DOHH2 (cell line): ENCODE data around the gene GRWD1.

Experiments
- H3F3A ChIP-seq: fragments of 200-600 bp; sonication (generic), shearing (Covaris generic); 2 replicates; pipeline ENCODE4 v1.6.0; 2016; ENCODE audit warnings: antibody characterized with exemption, mild to moderate bottlenecking; ENCODE audit not compliant: control insufficient read depth, insufficient read depth
- H3K27ac ChIP-seq: fragments of 200-600 bp; sonication (generic); 2 replicates; pipeline ENCODE4 v1.5.1; 2014; ENCODE audit warnings: low read depth, mild to moderate bottlenecking, low read length, moderate library complexity
- H3K27me3 ChIP-seq: fragments of 200-600 bp; sonication (generic); 2 replicates; pipeline ENCODE4 v1.6.1; 2014; ENCODE audit warnings: mild to moderate bottlenecking, low read length, mixed read lengths; ENCODE audit not compliant: control insufficient read depth
- H3K36me3 ChIP-seq: fragments of 200-600 bp; sonication (generic); 2 replicates; pipeline ENCODE4 v1.6.1; 2014; ENCODE audit warnings: mild to moderate bottlenecking, low read length, moderate library complexity, mixed read lengths; ENCODE audit not compliant: control insufficient read depth
- H3K4me1 ChIP-seq: fragments of 200-600 bp; sonication (generic); 2 replicates; pipeline ENCODE4 v1.6.1; 2014; ENCODE audit warnings: mild to moderate bottlenecking, low read length, mixed read lengths; ENCODE audit not compliant: control insufficient read depth
- H3K4me2 ChIP-seq: fragments of 200-600 bp; sonication (generic); 2 replicates; pipeline ENCODE4 v1.6.0; 2014; ENCODE audit warnings: mild to moderate bottlenecking, low read length, moderate library complexity
- H3K4me3 ChIP-seq: fragments of 200-600 bp; sonication (generic); 2 replicates; pipeline ENCODE4 v1.5.1; 2014; ENCODE audit warnings: mild to moderate bottlenecking, low read length, mixed read lengths
- H3K79me2 ChIP-seq: fragments of 200-600 bp; sonication (generic); 2 replicates; pipeline ENCODE4 v1.6.1; 2014; ENCODE audit warnings: mild to moderate bottlenecking, low read length, mixed read lengths; ENCODE audit not compliant: control insufficient read depth
- H3K9me2 ChIP-seq: fragments of 200-600 bp; sonication (generic); replicated peaks from 2 replicates; pipeline ENCODE4 v1.6.1; 2014; ENCODE audit warnings: mild to moderate bottlenecking, low read length, mixed read lengths; ENCODE audit not compliant: control insufficient read depth
- H3K9me3 ChIP-seq: fragments of 200-600 bp; sonication (generic); 2 replicates; pipeline ENCODE4 v1.6.1; 2014; ENCODE audit warnings: antibody characterized with exemption, low read length, mixed read lengths; ENCODE audit not compliant: control insufficient read depth, insufficient read depth
- H4K20me1 ChIP-seq: fragments of 200-600 bp; sonication (generic); 2 replicates; pipeline ENCODE4 v1.6.0; 2014; ENCODE audit warnings: low read depth, mild to moderate bottlenecking, antibody characterized with exemption, low read length, moderate library complexity; ENCODE audit not compliant: control insufficient read depth, insufficient read depth
- EZH2phosphoT487 ChIP-seq: fragments of 200-600 bp; sonication (generic); IDR thresholded peaks from 2 replicates; pipeline ENCODE4 v1.6.1; 2017; ENCODE audit warnings: borderline replicate concordance, mild to moderate bottlenecking, antibody characterized with exemption, low read length, moderate library complexity, mixed read lengths
- TF ChIP-seq, protein P1 (sequence below): fragments of 200-600 bp; sonication (generic); IDR thresholded peaks from one replicate; pipeline ENCODE4 v1.5.1; 2014; ENCODE audit warnings: antibody characterized with exemption, mild to moderate bottlenecking, low read depth, low read length; ENCODE audit not compliant: poor library complexity, severe bottlenecking

Gene GRWD1

DNA sequence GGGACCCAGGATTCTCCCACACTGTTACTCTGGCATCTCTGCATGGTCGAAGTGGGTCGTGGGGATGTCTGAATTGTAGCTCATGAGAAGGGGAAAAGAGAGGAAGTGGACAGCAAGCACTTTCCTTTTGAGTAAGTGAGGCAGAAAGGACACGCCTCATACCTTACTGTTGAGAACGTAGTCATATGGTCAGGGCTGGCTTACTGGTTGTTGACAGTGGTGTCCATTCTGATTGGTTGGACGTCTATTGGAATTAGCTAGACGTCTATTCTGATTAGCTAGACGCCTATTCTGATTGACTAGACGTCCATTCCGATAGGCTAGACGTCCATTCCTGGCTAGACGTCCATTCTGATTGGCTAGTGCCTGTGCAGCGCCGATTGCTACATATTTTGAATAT, 39.9 kb upstream of the GRWD1 start:
- H3K9me3 ChIP-seq, result no peaks in the 10 kb centered on the region
- H3K27ac ChIP-seq, result no peak overlapping the region
- H3K9me2 ChIP-seq, result no peaks in the 10 kb centered on the region
- H3K4me2 ChIP-seq, result no peak overlapping the region
- no peaks in the 10 kb centered on the region for H3K36me3 ChIP-seq
- no peaks in the 10 kb centered on the region for H3F3A ChIP-seq
- no peaks in the 10 kb centered on the region for H3K79me2 ChIP-seq
- TF ChIP-seq EZH2phosphoT487, result no peak
- TF ChIP-seq, protein P1, sequence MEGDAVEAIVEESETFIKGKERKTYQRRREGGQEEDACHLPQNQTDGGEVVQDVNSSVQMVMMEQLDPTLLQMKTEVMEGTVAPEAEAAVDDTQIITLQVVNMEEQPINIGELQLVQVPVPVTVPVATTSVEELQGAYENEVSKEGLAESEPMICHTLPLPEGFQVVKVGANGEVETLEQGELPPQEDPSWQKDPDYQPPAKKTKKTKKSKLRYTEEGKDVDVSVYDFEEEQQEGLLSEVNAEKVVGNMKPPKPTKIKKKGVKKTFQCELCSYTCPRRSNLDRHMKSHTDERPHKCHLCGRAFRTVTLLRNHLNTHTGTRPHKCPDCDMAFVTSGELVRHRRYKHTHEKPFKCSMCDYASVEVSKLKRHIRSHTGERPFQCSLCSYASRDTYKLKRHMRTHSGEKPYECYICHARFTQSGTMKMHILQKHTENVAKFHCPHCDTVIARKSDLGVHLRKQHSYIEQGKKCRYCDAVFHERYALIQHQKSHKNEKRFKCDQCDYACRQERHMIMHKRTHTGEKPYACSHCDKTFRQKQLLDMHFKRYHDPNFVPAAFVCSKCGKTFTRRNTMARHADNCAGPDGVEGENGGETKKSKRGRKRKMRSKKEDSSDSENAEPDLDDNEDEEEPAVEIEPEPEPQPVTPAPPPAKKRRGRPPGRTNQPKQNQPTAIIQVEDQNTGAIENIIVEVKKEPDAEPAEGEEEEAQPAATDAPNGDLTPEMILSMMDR, result no peak
- H3K27me3 ChIP-seq, result peaks cover 5% of the 10 kb centered on the region
- peaks cover 6% of the 10 kb centered on the region for H3K4me1 ChIP-seq
- no peaks in the 10 kb centered on the region for H4K20me1 ChIP-seq
- H3K4me3 ChIP-seq, result no peak overlapping the region

DNA sequence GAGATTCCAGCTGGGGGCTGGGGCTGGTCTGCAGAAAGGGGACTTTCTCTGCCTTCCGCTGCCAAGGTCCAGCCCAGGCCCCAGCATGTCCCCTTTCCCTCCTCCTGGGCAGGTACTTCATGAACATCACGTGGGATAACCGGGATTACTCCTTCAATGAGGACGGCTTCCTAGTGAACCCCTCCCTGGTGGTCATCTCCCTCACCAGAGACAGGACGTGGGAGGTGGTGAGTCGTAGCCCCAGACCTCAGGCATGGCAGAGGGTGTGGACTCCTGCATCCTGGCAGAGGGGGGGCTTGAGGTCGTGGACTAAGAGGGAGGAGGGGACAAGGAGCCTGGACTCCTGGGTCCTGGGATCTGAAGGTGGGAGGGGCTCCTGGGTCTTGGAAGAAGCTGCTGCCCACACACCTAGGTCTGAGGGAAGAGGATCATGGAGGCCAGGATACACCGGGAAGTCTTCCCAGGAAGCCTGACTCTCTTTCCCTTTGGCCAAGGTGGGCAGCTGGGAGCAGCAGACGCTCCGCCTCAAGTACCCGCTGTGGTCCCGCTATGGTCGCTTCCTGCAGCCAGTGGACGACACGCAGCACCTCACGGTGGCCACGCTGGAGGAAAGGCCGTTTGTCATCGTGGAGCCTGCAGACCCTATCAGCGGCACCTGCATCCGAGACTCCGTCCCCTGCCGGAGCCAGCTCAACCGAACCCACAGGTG, 31.8 kb upstream of the GRWD1 start:
- Histone ChIP-seq H3K36me3 (no peaks in the 10 kb centered on the region), H3F3A (no peaks in the 10 kb centered on the region), H3K27ac (no peak overlapping the region), H3K79me2 (no peaks in the 10 kb centered on the region), H3K27me3 (peaks cover 11% of the 10 kb centered on the region), H3K4me1 (peaks cover 16% of the 10 kb centered on the region), H3K4me2 (no peak overlapping the region), H3K9me3 (no peaks in the 10 kb centered on the region), H3K4me3 (no peak overlapping the region), H4K20me1 (no peaks in the 10 kb centered on the region), H3K9me2 (no peaks in the 10 kb centered on the region)
- TF ChIP-seq, protein P1, result no peak
- no peak for TF ChIP-seq EZH2phosphoT487

DNA sequence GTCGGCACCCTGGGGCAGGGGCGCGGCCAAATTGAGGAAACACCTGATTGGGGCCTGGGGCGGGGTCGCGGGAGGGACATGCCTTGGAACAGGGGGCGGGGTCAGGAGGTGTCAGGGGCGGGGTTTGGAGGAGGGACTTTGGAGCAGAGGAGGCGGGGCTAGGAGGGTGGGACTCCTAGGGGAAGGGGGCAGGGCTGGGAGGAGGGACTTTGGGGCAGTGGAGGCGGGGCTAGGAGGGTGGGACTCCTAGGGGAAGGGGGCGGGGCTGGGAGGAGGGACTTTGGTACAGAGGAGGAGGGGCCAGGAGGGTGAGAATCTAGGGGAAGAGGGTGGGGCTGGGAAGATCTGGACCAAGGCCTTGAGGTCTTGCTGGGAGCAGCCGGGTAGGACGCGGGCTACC, 30.4 kb upstream of the GRWD1 start:
- no peaks in the 10 kb centered on the region for H3K9me2 ChIP-seq
- peaks cover 17% of the 10 kb centered on the region for H3K4me1 ChIP-seq
- no peaks in the 10 kb centered on the region for H3K79me2 ChIP-seq
- no peaks in the 10 kb centered on the region for H4K20me1 ChIP-seq
- H3F3A ChIP-seq, result no peaks in the 10 kb centered on the region
- H3K4me2 ChIP-seq, result peak overlapping the region; percentile 40
- peaks cover 11% of the 10 kb centered on the region for H3K27me3 ChIP-seq
- H3K4me3 ChIP-seq, result no peak overlapping the region
- no peak for TF ChIP-seq EZH2phosphoT487
- TF ChIP-seq, protein P1, result no peak
- H3K9me3 ChIP-seq, result no peaks in the 10 kb centered on the region
- no peaks in the 10 kb centered on the region for H3K36me3 ChIP-seq
- no peak overlapping the region for H3K27ac ChIP-seq
